MCF 10A (cell line): ENCODE data around the gene LARP1. TPM values are rescaled to one million over a fixed set of nuclear protein-coding genes. Genes with fewer than 3 reads are reported as not detected.

Source experiments
- BruUV-seq: library from RNA; stranded (reverse); fragments of 400-500 nt; replicated peaks from 2 replicates; lab custom pipeline; 2021; lab: Mats Ljungman, UMichigan
- CTCF ChIA-PET: fragments of 300-600 bp; sonication (Branson Sonifier 250); formaldehyde crosslinking; extraction: SDS; loops from one replicate; lab custom pipeline; 2021; ENCODE audit warnings: antibody characterized with exemption, inconsistent platforms; lab: Yijun Ruan, JAX
- POLR2A ChIA-PET: fragments of 300-600, 350-650 bp; sonication (Branson Sonifier 250); formaldehyde crosslinking; extraction: SDS; loops from one replicate; lab custom pipeline; 2020; ENCODE audit warnings: antibody characterized with exemption, inconsistent platforms; lab: Yijun Ruan, JAX
- DNase-seq: peaks from one replicate; pipeline ENCODE4 v3.0.0-alpha.2; 2018; ENCODE audit not compliant: unreplicated experiment
- H3K27ac Mint-ChIP-seq: one replicate; pipeline ENCODE4 v1.8.0; 2022; ENCODE audit warnings: mild to moderate bottlenecking, low read depth, mixed read lengths; ENCODE audit not compliant: unreplicated experiment
- H3K27me3 Mint-ChIP-seq: one replicate; pipeline ENCODE4 v1.8.0; 2022; ENCODE audit warnings: mixed read lengths; ENCODE audit not compliant: insufficient read depth, unreplicated experiment
- H3K36me3 Mint-ChIP-seq: one replicate; pipeline ENCODE4 v1.8.0; 2022; ENCODE audit warnings: mild to moderate bottlenecking, moderate library complexity, mixed read lengths; ENCODE audit not compliant: insufficient read depth, unreplicated experiment
- H3K4me1 Mint-ChIP-seq: one replicate; pipeline ENCODE4 v1.8.0; 2022; ENCODE audit warnings: mixed read lengths; ENCODE audit not compliant: insufficient read depth, unreplicated experiment
- H3K4me3 Mint-ChIP-seq: one replicate; pipeline ENCODE4 v1.8.0; 2022; ENCODE audit warnings: mild to moderate bottlenecking, moderate library complexity, mixed read lengths; ENCODE audit not compliant: unreplicated experiment
- H3K9me3 Mint-ChIP-seq: one replicate; pipeline ENCODE4 v1.8.0; 2022; ENCODE audit warnings: mixed read lengths; ENCODE audit not compliant: unreplicated experiment
- intact Hi-C: fragments of 100-400 bp; cut with micrococcal nuclease; formaldehyde crosslinking; loops from 2 replicates; pipeline ENCODE4 v1.14.1; 2022
- total RNA-seq: library from RNA; stranded (reverse); gene quantifications from 2 replicates; pipeline ENCODE4 v1.2.3, GENCODE V29; 2022
- TF ChIP-seq, protein P1 (sequence below): fragments of 200-600 bp; IDR thresholded peaks from one replicate; pipeline ENCODE4 v1.8.0; 2022; ENCODE audit warnings: antibody characterized with exemption, mild to moderate bottlenecking; ENCODE audit not compliant: unreplicated experiment

The LARP1 gene
- total RNA-seq, 1 experiment from 2014 or later: 340 TPM

DNA sequence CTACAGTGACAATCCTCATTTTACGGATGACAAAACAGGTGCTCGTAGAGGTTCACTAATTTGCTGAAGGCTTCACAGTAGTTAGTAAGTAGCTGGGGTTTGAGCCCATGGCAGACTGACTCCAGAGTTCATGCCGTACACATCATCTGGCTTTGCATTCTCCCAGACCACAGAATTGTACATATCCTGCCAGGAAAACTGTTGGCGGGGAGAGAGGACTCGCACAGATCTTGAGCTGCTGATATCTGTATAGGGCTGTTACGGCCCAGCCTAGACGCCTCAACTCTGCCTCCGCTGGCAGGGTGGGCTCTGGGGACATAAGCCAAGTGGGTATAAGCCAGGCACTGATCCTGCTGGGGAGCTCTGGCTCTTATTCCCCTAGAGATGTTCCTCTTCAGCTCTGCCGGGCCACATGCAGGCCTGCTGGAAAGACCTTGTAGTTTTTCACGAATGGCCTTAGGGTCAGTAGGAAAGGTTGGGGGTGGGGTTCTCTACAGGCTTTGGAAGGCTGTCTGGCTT is 16.3 kb downstream of the LARP1 start:
- intact Hi-C loops: no loop called here
- CTCF ChIA-PET: interaction anchor here (0.6 to 1.1 kb wide), 2 partner anchors 24 to 122 kb away, joined by 3 to 5 read pairs; no protein-coding TSS in a partner anchor
- Mint-ChIP-seq H3K27ac (peak overlapping the region; percentile 54), H3K27me3 (no peaks in the 10 kb centered on the region), H3K9me3 (no peaks in the 10 kb centered on the region), H3K4me1 (peaks cover 64% of the 10 kb centered on the region), H3K36me3 (peaks cover 35% of the 10 kb centered on the region), H3K4me3 (no peak overlapping the region)
- POLR2A ChIA-PET: interaction anchor here (0.9 to 2.1 kb wide), 3 partner anchors 9 to 58 kb away, joined by 4 read pairs; no protein-coding TSS in a partner anchor
- no TSS peak for BruUV-seq
- no peak for DNase-seq
- TF ChIP-seq, protein P1, sequence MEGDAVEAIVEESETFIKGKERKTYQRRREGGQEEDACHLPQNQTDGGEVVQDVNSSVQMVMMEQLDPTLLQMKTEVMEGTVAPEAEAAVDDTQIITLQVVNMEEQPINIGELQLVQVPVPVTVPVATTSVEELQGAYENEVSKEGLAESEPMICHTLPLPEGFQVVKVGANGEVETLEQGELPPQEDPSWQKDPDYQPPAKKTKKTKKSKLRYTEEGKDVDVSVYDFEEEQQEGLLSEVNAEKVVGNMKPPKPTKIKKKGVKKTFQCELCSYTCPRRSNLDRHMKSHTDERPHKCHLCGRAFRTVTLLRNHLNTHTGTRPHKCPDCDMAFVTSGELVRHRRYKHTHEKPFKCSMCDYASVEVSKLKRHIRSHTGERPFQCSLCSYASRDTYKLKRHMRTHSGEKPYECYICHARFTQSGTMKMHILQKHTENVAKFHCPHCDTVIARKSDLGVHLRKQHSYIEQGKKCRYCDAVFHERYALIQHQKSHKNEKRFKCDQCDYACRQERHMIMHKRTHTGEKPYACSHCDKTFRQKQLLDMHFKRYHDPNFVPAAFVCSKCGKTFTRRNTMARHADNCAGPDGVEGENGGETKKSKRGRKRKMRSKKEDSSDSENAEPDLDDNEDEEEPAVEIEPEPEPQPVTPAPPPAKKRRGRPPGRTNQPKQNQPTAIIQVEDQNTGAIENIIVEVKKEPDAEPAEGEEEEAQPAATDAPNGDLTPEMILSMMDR: no peak

DNA sequence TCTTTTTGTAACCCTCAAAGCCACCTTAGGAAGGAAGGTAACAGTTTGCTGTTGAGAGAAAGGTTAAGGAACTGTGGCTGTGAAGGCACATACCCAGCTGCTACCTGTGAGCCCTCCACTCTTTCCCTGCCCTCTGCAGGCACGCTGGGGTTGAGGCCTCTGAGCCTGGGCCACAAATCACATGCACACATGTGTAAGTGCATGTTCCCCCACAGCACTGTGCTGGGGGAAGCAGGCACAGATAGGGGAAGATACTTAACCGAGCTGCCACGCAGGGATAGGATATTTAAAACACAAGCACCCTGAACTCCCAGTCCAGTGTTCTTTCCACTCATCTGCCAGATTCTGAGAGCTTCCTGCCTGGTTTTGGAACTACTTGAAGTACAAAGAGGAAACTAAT is 18.1 kb downstream of the LARP1 start:
- Mint-ChIP-seq H3K9me3 (no peaks in the 10 kb centered on the region), H3K36me3 (peaks cover 35% of the 10 kb centered on the region), H3K27ac (peak overlapping the region; percentile 32), H3K4me1 (peaks cover 48% of the 10 kb centered on the region), H3K27me3 (no peaks in the 10 kb centered on the region), H3K4me3 (no peak overlapping the region)
- TF ChIP-seq, protein P1: no peak
- ChIA-PET CTCF (interaction anchor here (1.0 to 1.5 kb wide), 2 partner anchors 61 to 123 kb away, joined by 3 to 5 read pairs; no protein-coding TSS in a partner anchor), POLR2A (interaction anchor here (1.1 to 1.4 kb wide), 2 partner anchors 15 to 57 kb away, joined by 3 read pairs; no protein-coding TSS in a partner anchor)
- intact Hi-C loops: no loop called here
- DNase-seq: no peak
- BruUV-seq: no TSS peak

DNA sequence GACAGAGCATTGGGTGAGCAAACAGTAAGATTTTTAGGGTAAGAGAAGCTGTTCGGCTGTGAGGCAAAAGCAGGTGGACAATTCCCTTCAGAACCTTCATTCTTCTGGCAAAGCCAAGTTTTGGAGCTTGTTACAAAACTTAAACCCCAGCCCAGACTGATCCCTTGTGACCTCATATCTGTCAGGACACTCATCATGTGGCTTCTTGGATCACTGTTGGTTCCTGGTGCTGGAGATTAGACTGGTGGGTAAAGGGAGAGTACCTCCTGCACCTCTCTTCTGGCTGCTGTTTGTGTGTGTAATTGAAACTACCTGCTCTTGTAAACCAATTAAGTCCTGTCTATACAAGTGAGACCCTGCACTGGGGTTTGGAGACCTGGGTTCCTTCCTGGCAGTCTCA is 21.0 kb downstream of the LARP1 start:
- BruUV-seq: no TSS peak

DNA sequence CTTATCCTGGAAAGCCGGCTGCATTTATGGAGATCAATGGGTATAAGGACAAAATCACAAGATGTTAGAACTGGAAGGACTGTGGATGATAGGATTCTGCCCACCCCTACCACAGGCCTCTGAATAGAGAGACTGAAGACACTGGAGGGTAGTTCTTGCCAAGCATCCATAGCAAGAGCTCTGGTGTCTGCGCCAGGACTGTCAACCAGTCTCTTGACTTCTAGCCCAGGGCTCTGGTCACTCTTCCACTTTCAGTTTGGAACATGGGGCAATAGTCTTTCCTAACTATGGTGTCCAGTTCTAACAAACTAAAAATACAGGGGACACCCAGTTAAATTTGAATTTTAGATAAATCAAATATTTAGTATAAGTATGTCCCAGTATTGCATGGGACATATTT is 23.4 kb downstream of the LARP1 start:
- intact Hi-C loops: no loop called here
- no peaks in the 10 kb centered on the region for H3K9me3 Mint-ChIP-seq
- ChIA-PET CTCF (interaction anchor here (1.0 to 1.8 kb wide), 8 partner anchors 9 to 128 kb away, joined by 3 to 9 read pairs (median 4); no protein-coding TSS in a partner anchor), POLR2A (interaction anchor here (0.6 to 3.1 kb wide), 16 partner anchors 9 to 629 kb away, joined by 3 to 19 read pairs (median 3); partner anchors contain the start of gene CNOT8)
- H3K27me3 Mint-ChIP-seq: no peaks in the 10 kb centered on the region
- no peak overlapping the region for H3K27ac Mint-ChIP-seq
- TF ChIP-seq, protein P1: no peak
- H3K36me3 Mint-ChIP-seq: peaks cover 41% of the 10 kb centered on the region
- H3K4me3 Mint-ChIP-seq: no peak overlapping the region
- peak; percentile 56 for DNase-seq
- H3K4me1 Mint-ChIP-seq: peaks cover 36% of the 10 kb centered on the region
- BruUV-seq: no TSS peak

More for the DNA sequence above, 21.0 kb downstream of the LARP1 start:
- Mint-ChIP-seq H3K27me3 (no peaks in the 10 kb centered on the region), H3K9me3 (no peaks in the 10 kb centered on the region), H3K36me3 (peaks cover 32% of the 10 kb centered on the region), H3K4me1 (peaks cover 39% of the 10 kb centered on the region), H3K27ac (peak overlapping the region; percentile 18), H3K4me3 (no peak overlapping the region)
- ChIA-PET CTCF (interaction anchor here (1.6 to 1.8 kb wide), 2 partner anchors 9 to 15 kb away, joined by 6 to 7 read pairs; no protein-coding TSS in a partner anchor), POLR2A (interaction anchor here (0.7 to 1.4 kb wide), 4 partner anchors 15 to 126 kb away, joined by 3 to 5 read pairs (median 4); no protein-coding TSS in a partner anchor)
- TF ChIP-seq, protein P1: no peak
- intact Hi-C loops: no loop called here
- no peak for DNase-seq
